K562 (cell line): Measurements from ENCODE around the gene FOSL1. TPM values are rescaled to one million over a fixed set of nuclear protein-coding genes. Genes with fewer than 3 reads are reported as not detected.

Source experiments
- BRD4 ChIP-seq: fragments of 200-600 bp; sonication (generic); IDR thresholded peaks from 2 replicates; pipeline ENCODE4 v1.6.1; 2017; ENCODE audit warnings: inconsistent platforms
- HNRNPL ChIP-seq: fragments of 200-400 bp; formaldehyde crosslinking; IDR thresholded peaks from 2 replicates; pipeline ENCODE4 v1.6.1; 2017; ENCODE audit warnings: low read depth, mild to moderate bottlenecking, low read length
- PATZ1 ChIP-seq: fragments of 250-450 bp; sonication (Bioruptor Pico); IDR thresholded peaks from 2 replicates; pipeline ENCODE4 v1.5.0; 2020; ENCODE audit warnings: mild to moderate bottlenecking, borderline replicate concordance
- PPARD ChIP-seq: fragments of 250-450 bp; sonication (Bioruptor Pico); IDR thresholded peaks from 2 replicates; pipeline ENCODE4 v1.8.0; 2022; ENCODE audit warnings: inconsistent platforms, mild to moderate bottlenecking, moderate library complexity
- PRMT5 ChIP-seq: sonication (generic); formaldehyde crosslinking; IDR thresholded peaks from 2 replicates; pipeline ENCODE4 v1.5.0; 2020; ENCODE audit warnings: missing genetic modification reagents
- RBM14 ChIP-seq: fragments of 200-400 bp; formaldehyde crosslinking; IDR thresholded peaks from 2 replicates; pipeline ENCODE4 v1.6.1; 2018; ENCODE audit warnings: low read depth, mild to moderate bottlenecking, low read length, moderate library complexity, borderline replicate concordance; ENCODE audit not compliant: insufficient read depth
- RCOR1 ChIP-seq, 2 experiments: IDR thresholded peaks; 2 replicates each; pipeline ENCODE4 v1.6.1; 2012; ENCODE audit warnings: low read depth in 2 of 2, low read length in 2 of 2, borderline replicate concordance in 1 of 2, improper control_type of control experiment in 1 of 2
- SAFB2 ChIP-seq: fragments of 200-400 bp; formaldehyde crosslinking; IDR thresholded peaks from 2 replicates; pipeline ENCODE4 v1.6.1; 2018; ENCODE audit warnings: borderline replicate concordance, low read length, low read depth, moderate library complexity; ENCODE audit not compliant: severe bottlenecking
- SMAD1 ChIP-seq: fragments of 150-350 bp; IDR thresholded peaks from 2 replicates; pipeline ENCODE4 v1.6.1; 2014; ENCODE audit warnings: low read length, low read depth; ENCODE audit not compliant: partially characterized antibody
- SP1 ChIP-seq: sonication (generic); formaldehyde crosslinking; IDR thresholded peaks from 2 replicates; pipeline ENCODE4 v1.8.1; 2022; ENCODE audit warnings: mild to moderate bottlenecking, missing genetic modification reagents
- SRF ChIP-seq, 2 experiments: fragments of 250-450, 450-650 bp in 1 of 2; sonication (Bioruptor Pico) in 1 of 2; sonication (generic) in 1 of 2; formaldehyde crosslinking; IDR thresholded peaks; 2 replicates each; pipeline versions ENCODE4 v1.5.0 to v1.5.1; 2020 to 2022; ENCODE audit warnings: mild to moderate bottlenecking in 1 of 2, missing genetic modification reagents in 1 of 2
- STAT6 ChIP-seq: sonication (generic); formaldehyde crosslinking; IDR thresholded peaks from 2 replicates; pipeline ENCODE4 v1.8.1; 2023; ENCODE audit warnings: mild to moderate bottlenecking, missing genetic modification reagents
- TCF3 ChIP-seq: sonication (generic); formaldehyde crosslinking; IDR thresholded peaks from 2 replicates; pipeline ENCODE4 v1.4.0; 2020; ENCODE audit warnings: mild to moderate bottlenecking, missing genetic modification reagents
- TSC22D4 ChIP-seq: fragments of 450-650 bp; IDR thresholded peaks from 2 replicates; pipeline ENCODE4 v1.6.1; 2016; ENCODE audit warnings: missing genetic modification characterization, missing biosample characterization, control low read depth
- ZNF134 ChIP-seq: fragments of 250-450 bp; sonication (Bioruptor Pico); conservative IDR thresholded peaks from 2 replicates; pipeline ENCODE4 v1.4.0; 2020
- ZNF384 ChIP-seq: IDR thresholded peaks from 2 replicates; pipeline ENCODE4 v1.6.1; 2012; ENCODE audit warnings: low read depth, low read length, improper control_type of control experiment
- ZNF644 ChIP-seq: fragments of 200-800 bp; sonication (Bioruptor generic); IDR thresholded peaks from 2 replicates; pipeline ENCODE4 v1.6.1; 2016; ENCODE audit warnings: low read depth, missing genetic modification characterization, missing compliant biosample characterization
- ZNF699 ChIP-seq: fragments of 250-450 bp; sonication (Bioruptor Pico); IDR thresholded peaks from 2 replicates; pipeline ENCODE4 v1.8.0; 2021; ENCODE audit warnings: mild to moderate bottlenecking, moderate library complexity; ENCODE audit not compliant: insufficient replicate concordance
- polyA plus RNA-seq, 8 experiments: library from polyadenylated mRNA; depleted of rRNA in 4 of 8; stranded (reverse) in 5 of 8; unstranded in 3 of 8; fragments of >200 nt; fragmentation: Nextera tagmentation in 2 of 8; fragmentation: Illumina TruSeq in 1 of 8; extraction: Ambion mirVana in 2 of 8; extraction: Trizol in 1 of 8; gene quantifications; 2 replicates each; pipeline versions ENCODE4 v1.2.1 to v1.2.3, GENCODE V29; 2011 to 2014; ENCODE audit warnings: inconsistent platforms in 1 of 8, missing spikeins in 1 of 8
- total RNA-seq, 7 experiments: library from RNA; depleted of rRNA in 6 of 7; stranded (reverse); fragments of >200 nt in 6 of 7; fragmentation: Illumina TruSeq in 2 of 7; extraction: Trizol in 2 of 7; gene quantifications; 2 replicates each; pipeline versions ENCODE4 v1.2.1 to v1.2.3, GENCODE V29; 2011 to 2021; ENCODE audit warnings: low replicate concordance in 1 of 7
- TF ChIP-seq, protein P1 (sequence below): IDR thresholded peaks from 2 replicates; pipeline ENCODE4 v1.6.1; 2011; ENCODE audit warnings: borderline replicate concordance, low read depth, mild to moderate bottlenecking, moderate library complexity, low read length; ENCODE audit not compliant: insufficient read depth, poor library complexity, severe bottlenecking
- TF ChIP-seq, protein P2 (sequence below): fragments of 250-450 bp; sonication (Bioruptor Pico); IDR thresholded peaks from 2 replicates; pipeline ENCODE4 v1.5.0; 2021

FOSL1 gene
- total and polyA plus RNA-seq, 9 of the 15 experiments (the other 6 are each of a cell fraction or from before 2014, with no cell fraction given), result 3.5 to 39.6 (median 10.0) TPM

- no peak; the same call in none of the 2 replicates for TF ChIP-seq BRD4
- TF ChIP-seq, protein P1, sequence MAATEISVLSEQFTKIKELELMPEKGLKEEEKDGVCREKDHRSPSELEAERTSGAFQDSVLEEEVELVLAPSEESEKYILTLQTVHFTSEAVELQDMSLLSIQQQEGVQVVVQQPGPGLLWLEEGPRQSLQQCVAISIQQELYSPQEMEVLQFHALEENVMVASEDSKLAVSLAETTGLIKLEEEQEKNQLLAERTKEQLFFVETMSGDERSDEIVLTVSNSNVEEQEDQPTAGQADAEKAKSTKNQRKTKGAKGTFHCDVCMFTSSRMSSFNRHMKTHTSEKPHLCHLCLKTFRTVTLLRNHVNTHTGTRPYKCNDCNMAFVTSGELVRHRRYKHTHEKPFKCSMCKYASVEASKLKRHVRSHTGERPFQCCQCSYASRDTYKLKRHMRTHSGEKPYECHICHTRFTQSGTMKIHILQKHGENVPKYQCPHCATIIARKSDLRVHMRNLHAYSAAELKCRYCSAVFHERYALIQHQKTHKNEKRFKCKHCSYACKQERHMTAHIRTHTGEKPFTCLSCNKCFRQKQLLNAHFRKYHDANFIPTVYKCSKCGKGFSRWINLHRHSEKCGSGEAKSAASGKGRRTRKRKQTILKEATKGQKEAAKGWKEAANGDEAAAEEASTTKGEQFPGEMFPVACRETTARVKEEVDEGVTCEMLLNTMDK, result no peak
- TF ChIP-seq STAT6 (CRISPR knock-in tag), result 0 out of 2 replicates have a peak, but pooled peaks have one; percentile 61
- TF ChIP-seq PPARD, result no peak
- TF ChIP-seq, protein P2, sequence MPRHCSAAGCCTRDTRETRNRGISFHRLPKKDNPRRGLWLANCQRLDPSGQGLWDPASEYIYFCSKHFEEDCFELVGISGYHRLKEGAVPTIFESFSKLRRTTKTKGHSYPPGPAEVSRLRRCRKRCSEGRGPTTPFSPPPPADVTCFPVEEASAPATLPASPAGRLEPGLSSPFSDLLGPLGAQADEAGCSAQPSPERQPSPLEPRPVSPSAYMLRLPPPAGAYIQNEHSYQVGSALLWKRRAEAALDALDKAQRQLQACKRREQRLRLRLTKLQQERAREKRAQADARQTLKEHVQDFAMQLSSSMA (CRISPR knock-in tag), result no peak
- no peak for TF ChIP-seq TCF3 (CRISPR knock-in tag)
- TF ChIP-seq TSC22D4 (tag), result no peak
- peak in 1 of 2 experiments; percentile 77; a peak in 2 of 4 replicates for TF ChIP-seq SRF (CRISPR knock-in tag; IDR thresholded peaks at IDR 0.05)
- no peak for TF ChIP-seq SAFB2
- no peak for TF ChIP-seq ZNF134 (CRISPR knock-in tag)
- TF ChIP-seq ZNF699 (CRISPR knock-in tag), result no peak
- TF ChIP-seq SMAD1, result no peak
- no peak for TF ChIP-seq ZNF384
- no peak for TF ChIP-seq PRMT5 (CRISPR knock-in tag)
- no peak for TF ChIP-seq ZNF644 (tag)
- TF ChIP-seq RCOR1 (IDR thresholded peaks at IDR 0.05; ENCODE audit: borderline replicate concordance in 1 of 2, low read depth in 2 of 2, low read length in 2 of 2), result no peak
- peak; percentile 100 for TF ChIP-seq RBM14
- peak; percentile 99 for TF ChIP-seq HNRNPL
- no peak for TF ChIP-seq PATZ1
- TF ChIP-seq SP1 (CRISPR knock-in tag), result peak; percentile 74
Observed at GRCh38 chr11:65899356-65900124, 648 bp downstream of the FOSL1 start (continued).
